ENCODE measurements around the gene ATP1B2.

The ATP1B2 gene

DNA sequence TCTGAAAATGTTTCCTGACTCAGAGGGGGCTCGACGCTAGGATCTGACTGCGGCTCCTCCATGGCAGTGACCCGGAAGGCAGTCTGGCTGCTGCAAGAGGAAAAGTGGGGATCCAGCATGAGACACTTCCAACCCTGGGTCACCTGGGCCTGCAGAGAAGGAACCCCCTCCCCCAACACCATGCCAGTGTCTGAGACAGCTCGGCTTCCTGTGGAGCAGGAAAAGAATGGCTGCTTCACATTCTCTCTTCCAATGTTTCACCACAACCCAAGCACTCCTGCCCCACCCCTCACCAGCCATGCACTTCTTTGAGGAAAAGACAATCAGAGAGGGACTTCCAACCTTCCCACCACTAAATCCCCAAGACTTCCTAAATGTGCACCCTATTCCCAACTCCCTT, 25.8 kb downstream of the ATP1B2 start:
- FAIRE-seq (no peak), DNase-seq (ENCODE audit: extremely low spot score, insufficient read length, low read depth) (no peak)

DNA sequence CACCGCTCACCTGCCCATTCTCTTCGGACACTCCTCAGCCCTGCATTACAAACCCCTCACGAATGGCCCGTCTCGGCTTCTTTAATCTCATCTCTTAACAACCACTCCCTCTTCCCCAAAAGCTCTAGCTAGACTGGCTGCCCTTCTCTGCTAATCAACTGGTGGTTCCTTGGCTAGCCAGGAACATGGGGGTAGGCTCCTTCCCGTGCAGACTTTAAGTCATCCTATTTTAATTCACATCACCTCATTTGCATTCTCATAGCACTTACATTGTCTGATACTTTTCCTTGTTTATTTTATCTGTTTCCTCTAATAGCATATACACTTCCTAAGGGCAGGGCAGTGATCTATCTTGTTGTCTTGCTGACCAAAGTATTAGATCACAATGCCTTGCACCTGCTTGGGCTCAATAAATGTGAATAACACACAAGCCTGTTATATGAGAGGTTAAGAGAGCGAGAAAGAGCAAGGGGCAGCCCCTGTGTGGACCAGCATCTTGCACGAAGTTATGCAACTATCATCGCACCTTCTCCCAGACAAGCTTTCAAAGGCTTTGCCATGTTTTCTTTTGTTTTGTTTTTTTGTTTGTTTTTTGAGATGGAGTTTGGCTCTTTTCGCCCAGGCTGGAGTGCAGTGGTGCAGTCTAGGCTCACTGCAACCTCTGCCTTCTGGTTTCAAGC, 26.8 kb downstream of the ATP1B2 start:
- no peak for DNase-seq (ENCODE audit: extremely low spot score, insufficient read length, low read depth)
- FAIRE-seq: no peak

GRCh38 chr17:7684851-7685532, 34.3 kb downstream of the ATP1B2 start:
- no peak for DNase-seq (ENCODE audit: extremely low spot score, insufficient read length, low read depth)
- FAIRE-seq: no peak

DNA sequence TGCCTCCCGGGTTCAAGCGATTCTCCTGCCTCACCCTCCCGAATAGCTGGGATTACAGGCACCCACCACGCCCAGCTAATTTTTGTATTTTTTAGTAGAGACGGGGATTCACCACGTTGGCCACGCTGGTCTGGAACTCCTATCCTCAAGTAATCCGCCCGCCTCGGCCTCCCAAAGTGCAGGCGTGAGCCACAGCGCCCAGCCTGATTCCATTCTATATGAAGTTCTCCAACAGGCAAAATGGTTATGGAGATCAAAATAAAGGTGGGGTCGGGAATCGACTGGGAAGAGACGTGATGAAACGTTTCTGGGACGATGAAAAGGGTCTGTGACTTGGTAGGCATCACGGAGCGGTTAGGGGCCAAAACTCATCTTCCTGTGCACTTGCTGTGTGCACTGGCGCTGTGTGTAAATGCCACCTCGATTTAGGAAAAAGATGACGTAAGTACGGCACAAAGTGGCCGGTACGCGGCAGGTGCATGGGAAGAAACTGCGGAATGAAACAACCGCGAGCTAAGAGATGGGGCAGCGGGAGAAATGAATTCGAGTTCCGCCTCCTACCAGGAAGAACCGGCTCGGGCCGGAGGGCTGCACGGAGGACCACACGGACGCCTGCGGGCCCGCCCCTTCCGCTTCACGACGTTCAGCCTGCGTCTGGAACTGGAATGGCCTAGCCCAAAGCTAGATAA, 35.0 kb downstream of the ATP1B2 start:
- peak; percentile 71 for DNase-seq (ENCODE audit: extremely low spot score, insufficient read length, low read depth)
- FAIRE-seq: peak; percentile 95

- FAIRE-seq: no peak
- peak; percentile 44 for DNase-seq (ENCODE audit: extremely low spot score, insufficient read length, low read depth)
Observed at GRCh38 chr17:7686222-7687071, 35.7 kb downstream of the ATP1B2 start.

- no peak for FAIRE-seq
Observed at GRCh38 chr17:7687072-7687907, 36.6 kb downstream of the ATP1B2 start, which contains the start of gene TP53. TSS of gene TP53 (minus strand) at chr17:7687490. CDS start at chr17:7676594, 10,896 bp downstream.

DNA sequence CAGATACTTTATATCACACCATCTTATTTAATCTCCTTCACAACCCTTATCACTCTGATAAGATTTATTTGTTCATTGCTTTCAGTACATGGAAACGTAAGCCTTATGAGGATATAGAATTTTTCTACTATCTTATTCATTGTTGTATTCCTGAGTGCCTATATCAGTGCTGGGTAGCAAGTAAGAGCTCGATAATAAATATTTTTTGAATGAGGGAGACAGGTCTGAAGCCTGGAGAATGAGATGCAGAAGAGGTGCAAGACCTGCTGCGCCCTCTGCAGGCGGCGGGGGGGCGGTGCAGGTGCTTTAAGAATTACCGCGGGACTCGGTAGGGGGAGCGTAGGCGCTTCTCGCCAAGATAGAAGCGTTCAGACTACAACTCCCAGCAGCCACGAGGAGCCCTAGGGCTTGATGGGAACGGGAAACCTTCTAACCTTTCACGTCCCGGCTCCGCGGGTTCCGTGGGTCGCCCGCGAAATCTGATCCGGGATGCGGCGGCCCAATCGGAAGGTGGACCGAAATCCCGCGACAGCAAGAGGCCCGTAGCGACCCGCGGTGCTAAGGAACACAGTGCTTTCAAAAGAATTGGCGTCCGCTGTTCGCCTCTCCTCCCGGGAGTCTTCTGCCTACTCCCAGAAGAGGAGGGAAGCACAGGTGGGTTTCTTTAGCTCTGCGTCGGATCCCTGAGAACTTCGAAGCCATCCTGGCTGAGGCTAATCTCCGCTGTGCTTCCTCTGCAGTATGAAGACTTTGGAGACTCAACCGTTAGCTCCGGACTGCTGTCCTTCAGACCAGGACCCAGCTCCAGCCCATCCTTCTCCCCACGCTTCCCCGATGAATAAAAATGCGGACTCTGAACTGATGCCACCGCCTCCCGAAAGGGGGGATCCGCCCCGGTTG, 37.4 kb downstream of the ATP1B2 start, which contains the start of gene WRAP53:
Gene WRAP53, plus strand, starts transcription at position 570 of the 900 bp plus-strand sequence. Its CDS starts 172 bp downstream, at position 742.
- peak; percentile 96 for FAIRE-seq
- DNase-seq (ENCODE audit: extremely low spot score, insufficient read length, low read depth): peak; percentile 87

More at GRCh38 chr17:7687072-7687907, 36.6 kb downstream of the ATP1B2 start, which contains the start of gene TP53:
- peak; percentile 67 for DNase-seq (ENCODE audit: extremely low spot score, insufficient read length, low read depth)

- DNase-seq (ENCODE audit: extremely low spot score, insufficient read length, low read depth) (no peak), FAIRE-seq (no peak)
Observed at GRCh38 chr17:7688808-7689316, 38.1 kb downstream of the ATP1B2 start.

- no peak for FAIRE-seq
- DNase-seq (ENCODE audit: extremely low spot score, insufficient read length, low read depth): no peak
Observed at GRCh38 chr17:7695586-7695985, 44.9 kb downstream of the ATP1B2 start.

GRCh38 chr17:7697828-7698588, 47.3 kb downstream of the ATP1B2 start:
- FAIRE-seq (no peak), DNase-seq (ENCODE audit: extremely low spot score, insufficient read length, low read depth) (no peak)

DNA sequence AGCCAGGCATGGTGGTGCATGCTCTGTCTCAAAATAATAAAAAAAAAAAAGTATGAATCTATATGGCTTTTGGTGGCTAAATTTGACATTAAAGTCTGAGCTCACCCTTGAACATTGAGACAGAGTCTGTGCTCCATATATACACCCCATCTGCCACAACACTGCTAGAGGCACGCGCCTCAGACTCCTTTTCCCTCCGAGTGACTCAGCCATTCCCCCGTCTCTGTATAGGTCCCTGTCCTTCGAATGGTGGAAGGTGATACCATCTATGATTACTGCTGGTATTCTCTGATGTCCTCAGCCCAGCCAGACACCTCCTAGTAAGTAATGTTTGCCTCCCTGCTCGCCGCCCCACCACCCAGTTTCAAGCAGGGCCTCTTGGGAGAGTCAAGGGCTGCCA, 49.8 kb downstream of the ATP1B2 start:
- FAIRE-seq (no peak), DNase-seq (ENCODE audit: extremely low spot score, insufficient read length, low read depth) (no peak)

- FAIRE-seq: no peak
Observed at GRCh38 chr17:7701681-7702080, 51.0 kb downstream of the ATP1B2 start.

GRCh38 chr17:7702776-7703175, 52.0 kb downstream of the ATP1B2 start:
- no peak for FAIRE-seq
- no peak for DNase-seq (ENCODE audit: extremely low spot score, insufficient read length, low read depth)

More at GRCh38 chr17:7701681-7702080, 51.0 kb downstream of the ATP1B2 start:
- DNase-seq (ENCODE audit: extremely low spot score, insufficient read length, low read depth): no peak

DNA sequence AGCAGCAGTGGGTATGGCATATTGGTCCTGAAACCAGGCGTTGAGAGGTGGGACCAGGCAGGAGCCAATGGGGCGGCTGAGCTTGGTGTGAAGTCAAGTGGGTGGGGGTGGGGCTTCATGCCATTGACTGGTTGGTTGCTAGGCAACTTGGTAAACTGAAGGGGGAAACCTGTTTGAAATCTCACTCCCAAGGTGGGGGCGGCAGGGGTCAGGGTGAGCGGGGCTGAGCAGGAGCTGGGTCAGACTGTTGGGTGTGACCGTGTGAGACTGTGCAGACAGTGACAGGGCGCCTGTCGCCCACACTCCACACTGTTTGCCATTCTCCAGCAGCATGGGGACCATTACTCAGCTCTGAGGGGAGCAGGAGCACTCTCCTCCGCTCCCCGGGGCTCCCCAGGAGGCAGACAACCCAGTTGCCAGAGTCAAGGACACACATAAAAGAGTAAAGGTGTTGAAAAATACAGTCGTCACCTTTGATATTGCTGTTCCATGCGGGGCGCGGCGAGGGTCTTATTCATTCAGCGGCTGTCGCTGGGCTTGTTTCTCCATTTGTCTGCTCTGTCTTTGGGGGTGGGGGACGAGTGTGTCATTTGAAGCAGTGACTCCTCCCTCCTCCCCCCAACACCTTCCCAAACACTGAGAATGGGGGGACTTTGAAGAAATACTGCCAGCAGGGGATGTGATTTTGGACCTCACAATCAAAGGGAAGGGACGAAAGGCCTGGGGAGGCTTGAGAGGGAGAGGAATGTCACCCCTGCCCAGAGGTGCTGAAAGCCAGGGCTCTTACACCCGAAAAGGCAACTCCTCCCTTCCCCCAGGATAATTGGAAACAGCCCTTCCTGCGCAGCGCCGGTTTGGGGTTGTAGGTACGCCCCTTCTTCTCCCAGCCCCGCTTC, 53.1 kb downstream of the ATP1B2 start:
- FAIRE-seq (no peak), DNase-seq (ENCODE audit: extremely low spot score, insufficient read length, low read depth) (no peak)

GRCh38 chr17:7704601-7705268, 54.0 kb downstream of the ATP1B2 start, which contains the start of gene EFNB3:
TSS of gene EFNB3 (plus strand) at chr17:7705202. CDS start at chr17:7705599, 397 bp downstream.
- no peak for DNase-seq (ENCODE audit: extremely low spot score, insufficient read length, low read depth)
- no peak for FAIRE-seq
